Measurements from ENCODE around the gene ADAMTSL1. TPM values are rescaled to one million over a fixed set of nuclear protein-coding genes. Genes with fewer than 3 reads are reported as not detected.

Gene ADAMTSL1
- total RNA-seq, 2 experiments from 2014 or later, result not detected

DNA sequence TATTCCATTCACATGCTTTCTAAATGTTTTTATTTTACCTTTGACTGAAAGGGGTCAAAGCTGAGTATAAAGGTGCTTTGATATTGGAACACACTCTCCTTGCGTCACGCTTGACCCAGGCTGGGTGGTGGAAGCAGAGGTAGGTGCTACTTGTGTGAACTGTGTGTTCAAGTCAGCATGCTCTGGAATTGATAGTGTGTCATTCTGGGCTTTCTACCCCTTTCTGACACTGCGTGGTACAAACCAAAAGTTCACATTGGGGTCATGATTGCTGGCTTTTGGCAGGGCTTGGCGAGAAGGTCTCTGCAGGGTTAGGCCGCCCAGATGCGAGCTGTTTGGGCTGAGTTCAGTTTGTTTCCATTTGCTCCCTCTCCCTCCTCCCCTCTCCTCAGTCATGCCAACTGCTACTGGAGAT is 131.8 kb downstream of the ADAMTSL1 start:
- no peak for DNase-seq (ENCODE audit: low spot score)
- Histone ChIP-seq H3K27ac (ENCODE audit: low read depth, low read length, poor library complexity, severe bottlenecking) (no peak overlapping the region), H3K4me1 (ENCODE audit: insufficient read depth, low read length, poor library complexity, severe bottlenecking) (no peaks in the 10 kb centered on the region), H3K9me3 (ENCODE audit: low read length) (no peaks in the 10 kb centered on the region), H3K4me3 (ENCODE audit: low read depth, low read length, poor library complexity, severe bottlenecking) (no peak overlapping the region), H2AFZ (ENCODE audit: low read length) (no peak overlapping the region), H3K36me3 (ENCODE audit: insufficient read depth, low read length) (no peaks in the 10 kb centered on the region), H3K79me2 (ENCODE audit: insufficient read depth, low read depth, low read length) (no peaks in the 10 kb centered on the region), H3K4me2 (ENCODE audit: low read length) (no peak overlapping the region), H4K20me1 (ENCODE audit: insufficient read depth, low read length) (no peaks in the 10 kb centered on the region), H3K9me2 (ENCODE audit: insufficient read depth, low read length) (no peaks in the 10 kb centered on the region)
- intact Hi-C loops (cut with micrococcal nuclease; ENCODE audit: unreplicated experiment), result no loop called here
- BruUV-seq (replicated peaks), result no TSS peak
- POLR2A ChIA-PET, result no interaction called here
- CTCF ChIA-PET (ENCODE audit: unreplicated experiment), result no interaction called here
- TF ChIP-seq EZH2phosphoT487 (IDR thresholded peaks at IDR 0.05; ENCODE audit: borderline replicate concordance, low read depth, low read length), result no peak
- TF ChIP-seq, protein P1, sequence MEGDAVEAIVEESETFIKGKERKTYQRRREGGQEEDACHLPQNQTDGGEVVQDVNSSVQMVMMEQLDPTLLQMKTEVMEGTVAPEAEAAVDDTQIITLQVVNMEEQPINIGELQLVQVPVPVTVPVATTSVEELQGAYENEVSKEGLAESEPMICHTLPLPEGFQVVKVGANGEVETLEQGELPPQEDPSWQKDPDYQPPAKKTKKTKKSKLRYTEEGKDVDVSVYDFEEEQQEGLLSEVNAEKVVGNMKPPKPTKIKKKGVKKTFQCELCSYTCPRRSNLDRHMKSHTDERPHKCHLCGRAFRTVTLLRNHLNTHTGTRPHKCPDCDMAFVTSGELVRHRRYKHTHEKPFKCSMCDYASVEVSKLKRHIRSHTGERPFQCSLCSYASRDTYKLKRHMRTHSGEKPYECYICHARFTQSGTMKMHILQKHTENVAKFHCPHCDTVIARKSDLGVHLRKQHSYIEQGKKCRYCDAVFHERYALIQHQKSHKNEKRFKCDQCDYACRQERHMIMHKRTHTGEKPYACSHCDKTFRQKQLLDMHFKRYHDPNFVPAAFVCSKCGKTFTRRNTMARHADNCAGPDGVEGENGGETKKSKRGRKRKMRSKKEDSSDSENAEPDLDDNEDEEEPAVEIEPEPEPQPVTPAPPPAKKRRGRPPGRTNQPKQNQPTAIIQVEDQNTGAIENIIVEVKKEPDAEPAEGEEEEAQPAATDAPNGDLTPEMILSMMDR (conservative IDR thresholded peaks at IDR 0.05; ENCODE audit: low read length), result no peak

DNA sequence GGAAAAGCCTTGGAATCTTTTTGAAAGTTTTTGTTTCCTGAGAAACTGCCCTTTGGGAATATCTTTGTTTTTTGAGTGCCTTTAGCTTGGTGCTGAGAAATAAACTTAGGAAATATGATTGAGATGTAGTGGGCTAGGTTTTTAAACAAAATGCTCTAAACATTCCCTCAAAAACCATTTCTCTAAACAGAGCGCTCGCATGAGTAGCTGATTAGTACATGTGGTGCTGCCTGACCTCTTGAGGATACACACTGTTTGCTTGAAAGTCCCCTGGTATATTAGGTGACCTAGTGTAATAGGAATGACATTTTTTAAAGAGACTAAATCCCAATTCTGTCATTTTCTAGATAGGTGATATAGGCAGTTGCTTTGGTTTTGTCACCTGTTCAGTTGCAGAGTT is 132.3 kb downstream of the ADAMTSL1 start:
- DNase-seq (ENCODE audit: low spot score), result no peak
- no TSS peak for BruUV-seq (replicated peaks)
- Histone ChIP-seq H3K4me1 (ENCODE audit: insufficient read depth, low read length, poor library complexity, severe bottlenecking) (no peaks in the 10 kb centered on the region), H3K9me2 (ENCODE audit: insufficient read depth, low read length) (no peaks in the 10 kb centered on the region), H3K4me2 (ENCODE audit: low read length) (no peak overlapping the region), H4K20me1 (ENCODE audit: insufficient read depth, low read length) (no peaks in the 10 kb centered on the region), H3K4me3 (ENCODE audit: low read depth, low read length, poor library complexity, severe bottlenecking) (no peak overlapping the region), H3K36me3 (ENCODE audit: insufficient read depth, low read length) (no peaks in the 10 kb centered on the region), H3K79me2 (ENCODE audit: insufficient read depth, low read depth, low read length) (no peaks in the 10 kb centered on the region), H3K9me3 (ENCODE audit: low read length) (no peaks in the 10 kb centered on the region), H3K27ac (ENCODE audit: low read depth, low read length, poor library complexity, severe bottlenecking) (no peak overlapping the region), H2AFZ (ENCODE audit: low read length) (no peak overlapping the region)
- CTCF ChIA-PET (ENCODE audit: unreplicated experiment), result no interaction called here
- POLR2A ChIA-PET, result no interaction called here
- intact Hi-C loops (cut with micrococcal nuclease; ENCODE audit: unreplicated experiment), result no loop called here
- TF ChIP-seq, protein P1 (conservative IDR thresholded peaks at IDR 0.05; ENCODE audit: low read length), result no peak
- TF ChIP-seq EZH2phosphoT487 (IDR thresholded peaks at IDR 0.05; ENCODE audit: borderline replicate concordance, low read depth, low read length), result no peak

DNA sequence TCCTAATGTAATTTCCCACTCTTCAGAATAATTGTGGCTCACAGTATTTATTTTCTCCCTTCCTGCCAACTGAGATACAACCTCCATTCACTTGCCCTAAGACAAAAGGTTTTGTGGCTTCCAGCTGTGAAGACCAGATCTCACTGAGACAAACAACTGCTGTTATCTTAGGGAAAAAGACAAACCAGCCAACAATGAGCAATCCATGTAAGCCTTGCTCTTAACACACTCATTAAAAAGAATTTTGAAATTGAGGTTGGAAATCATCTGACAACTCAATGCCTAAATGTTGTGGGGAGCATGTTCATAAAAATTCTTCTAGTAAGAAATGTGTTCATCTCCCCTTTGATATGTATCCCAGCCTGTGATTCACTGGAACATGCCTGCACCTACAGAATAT is 132.9 kb downstream of the ADAMTSL1 start:
- H2AFZ ChIP-seq (ENCODE audit: low read length), result no peak overlapping the region
- H3K9me3 ChIP-seq (ENCODE audit: low read length), result no peaks in the 10 kb centered on the region
- H3K79me2 ChIP-seq (ENCODE audit: insufficient read depth, low read depth, low read length), result no peaks in the 10 kb centered on the region
- no peaks in the 10 kb centered on the region for H3K9me2 ChIP-seq (ENCODE audit: insufficient read depth, low read length)
- H3K4me1 ChIP-seq (ENCODE audit: insufficient read depth, low read length, poor library complexity, severe bottlenecking), result no peaks in the 10 kb centered on the region
- ChIA-PET POLR2A (no interaction called here), CTCF (ENCODE audit: unreplicated experiment) (no interaction called here)
- H3K4me2 ChIP-seq (ENCODE audit: low read length), result no peak overlapping the region
- intact Hi-C loops (cut with micrococcal nuclease; ENCODE audit: unreplicated experiment), result no loop called here
- BruUV-seq (replicated peaks), result no TSS peak
- no peak for TF ChIP-seq EZH2phosphoT487 (IDR thresholded peaks at IDR 0.05; ENCODE audit: borderline replicate concordance, low read depth, low read length)
- TF ChIP-seq, protein P1 (conservative IDR thresholded peaks at IDR 0.05; ENCODE audit: low read length), result no peak
- no peak overlapping the region for H3K4me3 ChIP-seq (ENCODE audit: low read depth, low read length, poor library complexity, severe bottlenecking)
- no peak for DNase-seq (ENCODE audit: low spot score)
- no peaks in the 10 kb centered on the region for H4K20me1 ChIP-seq (ENCODE audit: insufficient read depth, low read length)
- no peaks in the 10 kb centered on the region for H3K36me3 ChIP-seq (ENCODE audit: insufficient read depth, low read length)
- H3K27ac ChIP-seq (ENCODE audit: low read depth, low read length, poor library complexity, severe bottlenecking), result no peak overlapping the region
